Memory B cell (primary cell): Measurements from ENCODE around the gene TCEA2.

ENCODE experiments used
- ATAC-seq: fragments of 150-1000 bp; cut with Tn5 transposase; 2 replicates; pipeline ENCODE4 v1.10.0; 2021; ENCODE audit warnings: low read depth, mild to moderate bottlenecking, moderate library complexity
- DNase-seq, 2 donors: peaks; one replicate each; pipeline ENCODE4 v3.0.0; 2022; ENCODE audit warnings: low spot score in 2 of 2
- H3K27ac Mint-ChIP-seq: one replicate; pipeline ENCODE4 v1.8.0; 2022; ENCODE audit warnings: mild to moderate bottlenecking, moderate library complexity, mixed read lengths
- H3K27me3 Mint-ChIP-seq: one replicate; pipeline ENCODE4 v1.8.0; 2022; ENCODE audit warnings: mixed read lengths
- H3K36me3 Mint-ChIP-seq: one replicate; pipeline ENCODE4 v1.8.0; 2022; ENCODE audit warnings: mild to moderate bottlenecking, mixed read lengths
- H3K4me1 Mint-ChIP-seq: one replicate; pipeline ENCODE4 v1.8.0; 2022; ENCODE audit warnings: mixed read lengths
- H3K4me3 Mint-ChIP-seq: one replicate; pipeline ENCODE4 v1.8.0; 2022; ENCODE audit warnings: mild to moderate bottlenecking, moderate library complexity, mixed read lengths
- H3K9me3 Mint-ChIP-seq: one replicate; pipeline ENCODE4 v1.8.0; 2022; ENCODE audit warnings: mixed read lengths

Gene TCEA2

DNA sequence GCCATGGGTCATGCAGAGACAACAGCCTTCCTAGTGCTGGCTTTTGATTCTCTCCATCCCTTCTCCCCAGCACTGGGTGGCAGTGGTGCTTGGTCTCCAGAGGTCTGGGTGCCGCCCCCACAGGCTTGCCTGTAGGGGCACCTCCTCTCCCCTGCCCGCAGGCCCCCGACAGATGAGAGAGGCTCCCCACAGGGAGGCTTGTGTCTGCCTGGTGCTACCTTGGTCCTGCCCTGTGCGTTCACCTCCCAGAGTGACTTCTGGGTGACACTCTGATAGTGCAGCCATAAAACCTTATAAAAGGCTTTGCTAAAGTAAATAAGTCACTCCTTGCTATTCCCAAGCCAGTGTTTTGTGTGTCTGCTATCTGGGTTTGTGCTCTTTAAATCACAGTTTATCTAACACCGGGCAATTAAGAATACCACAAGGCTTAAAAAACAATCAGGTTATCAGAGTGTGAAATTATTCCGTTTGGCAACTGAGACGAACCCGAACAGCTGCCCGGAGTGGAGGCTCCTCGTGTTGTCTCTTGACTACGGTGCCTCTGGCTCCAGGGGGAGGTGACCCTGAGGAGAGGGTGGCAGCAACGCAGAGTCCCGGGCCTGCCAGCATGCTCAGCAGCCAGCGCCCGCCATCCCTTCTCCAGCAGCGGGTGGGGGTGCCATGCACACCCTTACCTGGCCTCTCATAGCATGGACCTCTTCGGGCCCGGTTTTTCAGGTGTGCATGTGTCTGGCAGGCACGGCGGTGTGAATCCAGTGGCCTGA lies 32.4 kb upstream of the TCEA2 start:
- Mint-ChIP-seq H3K27ac (no peak overlapping the region), H3K4me3 (no peak overlapping the region), H3K27me3 (no peaks in the 10 kb centered on the region), H3K9me3 (no peaks in the 10 kb centered on the region), H3K4me1 (no peaks in the 10 kb centered on the region), H3K36me3 (peaks cover 24% of the 10 kb centered on the region)
- ATAC-seq (no peak), DNase-seq (no peak)

DNA sequence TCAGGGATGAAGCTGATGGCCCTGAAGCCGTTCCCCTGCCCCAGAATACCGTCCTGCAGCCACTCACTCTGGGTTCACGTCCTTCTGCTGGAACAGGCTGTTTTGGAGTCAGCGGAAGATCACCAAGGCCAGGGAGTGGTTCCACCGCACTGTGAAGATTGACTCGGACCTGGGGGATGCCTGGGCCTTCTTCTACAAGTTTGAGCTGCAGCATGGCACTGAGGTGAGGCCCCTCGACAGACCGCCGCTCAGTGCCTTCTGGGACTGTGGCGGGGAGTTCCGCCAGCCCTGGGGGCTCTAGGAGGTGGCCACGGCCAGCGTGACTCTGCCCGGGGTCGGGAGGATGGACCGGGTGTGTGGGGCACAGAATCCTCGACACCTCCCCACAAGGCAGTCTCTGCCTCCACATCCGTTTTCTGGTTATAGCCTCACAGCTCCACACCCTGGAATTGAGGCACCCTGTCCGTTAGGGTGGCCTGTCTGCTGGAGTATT lies 31.1 kb upstream of the TCEA2 start:
- Mint-ChIP-seq H3K4me3 (no peak overlapping the region), H3K9me3 (no peaks in the 10 kb centered on the region), H3K4me1 (no peaks in the 10 kb centered on the region), H3K27me3 (no peaks in the 10 kb centered on the region), H3K36me3 (peaks cover 20% of the 10 kb centered on the region), H3K27ac (no peak overlapping the region)
- no peak for DNase-seq
- ATAC-seq, result no peak

GRCh38 chr20:64032706-64033624 lies 30.0 kb upstream of the TCEA2 start:
- no peak for DNase-seq
- H3K27ac Mint-ChIP-seq, result no peak overlapping the region
- H3K36me3 Mint-ChIP-seq, result peaks cover 15% of the 10 kb centered on the region
- no peaks in the 10 kb centered on the region for H3K27me3 Mint-ChIP-seq
- H3K4me3 Mint-ChIP-seq, result no peak overlapping the region
- no peak for ATAC-seq
- no peaks in the 10 kb centered on the region for H3K9me3 Mint-ChIP-seq
- H3K4me1 Mint-ChIP-seq, result peaks cover 2% of the 10 kb centered on the region

DNA sequence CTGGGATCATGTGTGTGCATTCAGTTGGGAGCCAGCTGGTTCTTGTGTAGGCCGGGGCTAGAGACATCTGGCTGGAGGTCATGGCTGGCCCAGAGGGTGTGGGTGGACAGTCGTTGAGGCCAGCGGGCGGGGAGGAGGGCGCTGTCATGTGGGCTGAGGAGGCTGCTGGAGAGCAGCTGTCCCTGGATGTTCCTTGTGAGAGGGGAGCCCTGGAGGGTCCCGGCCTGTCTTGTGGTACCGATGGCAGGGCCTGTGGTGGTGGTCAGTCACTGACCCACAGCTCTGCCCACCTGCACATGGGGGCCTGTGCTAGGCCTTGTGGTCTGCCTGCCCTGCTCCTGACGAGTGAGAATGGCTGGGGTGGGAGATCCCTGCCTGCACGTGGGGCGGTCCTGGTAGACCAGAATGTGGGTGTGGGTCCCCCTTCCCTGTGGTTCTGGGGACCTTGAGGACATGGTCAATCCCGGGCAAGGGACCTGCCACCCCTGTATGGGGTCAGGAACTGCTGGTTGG lies 29.0 kb upstream of the TCEA2 start:
- H3K36me3 Mint-ChIP-seq, result peaks cover 14% of the 10 kb centered on the region
- H3K4me3 Mint-ChIP-seq, result no peak overlapping the region
- no peak for DNase-seq
- no peak for ATAC-seq
- H3K4me1 Mint-ChIP-seq, result peaks cover 2% of the 10 kb centered on the region
- H3K9me3 Mint-ChIP-seq, result no peaks in the 10 kb centered on the region
- no peak overlapping the region for H3K27ac Mint-ChIP-seq
- no peaks in the 10 kb centered on the region for H3K27me3 Mint-ChIP-seq

DNA sequence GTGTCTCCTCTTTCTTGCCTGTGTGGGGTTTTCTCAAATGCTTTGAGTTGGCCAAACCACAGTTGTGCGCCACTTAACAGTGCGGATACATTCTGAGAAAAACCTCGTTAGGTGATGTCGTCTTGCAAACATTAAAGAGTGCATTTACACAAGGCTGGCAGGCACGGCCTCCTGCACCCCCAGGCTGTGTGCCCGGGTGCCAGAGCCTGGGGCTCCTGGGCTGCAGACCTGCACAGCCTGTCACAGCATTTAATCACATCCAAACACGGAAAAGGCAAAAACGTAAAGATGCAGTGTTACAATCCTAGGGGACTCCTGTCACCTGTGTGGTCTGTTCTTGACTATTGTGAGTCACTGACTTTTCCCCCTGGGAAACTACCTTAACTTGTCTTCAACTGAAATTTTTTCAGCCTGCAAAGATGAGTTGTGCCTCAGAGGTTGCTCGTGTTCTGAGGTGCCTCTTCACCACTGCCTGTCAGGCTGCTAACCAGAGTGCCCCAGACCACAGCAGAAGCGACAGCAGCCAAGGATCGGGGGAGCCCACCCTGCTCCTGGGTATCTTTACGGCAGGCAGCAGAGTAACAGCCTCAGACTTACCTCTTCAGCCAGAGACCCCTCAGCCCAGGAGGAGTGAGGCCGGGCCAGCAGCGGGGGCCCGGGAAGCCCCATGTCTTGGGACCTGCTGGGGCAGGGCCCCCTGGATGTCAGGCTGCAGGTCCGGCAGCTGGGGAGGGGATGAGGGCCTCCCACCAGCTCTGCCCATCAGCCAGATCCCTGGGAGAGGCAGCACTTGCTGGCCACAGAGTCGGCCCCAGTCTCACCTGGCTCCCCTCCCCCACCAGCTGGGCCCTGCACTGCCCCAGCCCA lies 27.7 kb upstream of the TCEA2 start:
- peaks cover 2% of the 10 kb centered on the region for H3K4me1 Mint-ChIP-seq
- ATAC-seq (no peak), DNase-seq (no peak)
- peaks cover 9% of the 10 kb centered on the region for H3K36me3 Mint-ChIP-seq
- no peak overlapping the region for H3K27ac Mint-ChIP-seq
- H3K27me3 Mint-ChIP-seq, result no peaks in the 10 kb centered on the region
- H3K4me3 Mint-ChIP-seq, result no peak overlapping the region
- H3K9me3 Mint-ChIP-seq, result no peaks in the 10 kb centered on the region

GRCh38 chr20:64035933-64036345 lies 27.1 kb upstream of the TCEA2 start, which contains the start of gene C20orf204:
Gene C20orf204 (plus strand): TSS chr20:64036182. CDS start chr20:64036324, 142 bp downstream.
- H3K4me1 Mint-ChIP-seq, result peaks cover 2% of the 10 kb centered on the region
- no peaks in the 10 kb centered on the region for H3K27me3 Mint-ChIP-seq
- H3K9me3 Mint-ChIP-seq, result no peaks in the 10 kb centered on the region
- H3K4me3 Mint-ChIP-seq, result no peak within 1 kb of the TSS
- peaks cover 5% of the 10 kb centered on the region for H3K36me3 Mint-ChIP-seq
- ATAC-seq (no peak), DNase-seq (no peak)
- no peak within 1 kb of the TSS for H3K27ac Mint-ChIP-seq

- H3K4me3 Mint-ChIP-seq, result no peak overlapping the region
- no peaks in the 10 kb centered on the region for H3K9me3 Mint-ChIP-seq
- H3K4me1 Mint-ChIP-seq, result peaks cover 2% of the 10 kb centered on the region
- DNase-seq, result no peak
- no peaks in the 10 kb centered on the region for H3K27me3 Mint-ChIP-seq
- peaks cover 2% of the 10 kb centered on the region for H3K36me3 Mint-ChIP-seq
- ATAC-seq, result no peak
- no peak overlapping the region for H3K27ac Mint-ChIP-seq
These were observed 26.4 kb upstream of the TCEA2 start for GRCh38 chr20:64036346-64037198.

DNA sequence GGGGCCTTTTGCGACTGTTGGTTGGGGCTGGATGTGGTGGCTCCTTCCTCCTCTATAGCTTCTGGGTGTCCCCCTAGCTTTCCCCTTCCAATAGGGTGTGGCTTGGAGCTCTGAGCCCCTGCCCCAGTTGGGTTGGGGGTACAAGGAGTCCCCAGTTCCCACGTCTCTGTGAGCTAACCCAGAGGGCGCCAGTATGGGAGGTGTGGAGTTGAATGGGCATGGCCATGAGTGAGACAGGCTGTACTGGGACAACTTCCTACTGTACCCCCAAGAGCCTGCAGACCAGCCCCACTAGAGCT lies 25.9 kb upstream of the TCEA2 start:
- peaks cover 2% of the 10 kb centered on the region for H3K36me3 Mint-ChIP-seq
- no peak overlapping the region for H3K4me3 Mint-ChIP-seq
- H3K27me3 Mint-ChIP-seq, result no peaks in the 10 kb centered on the region
- DNase-seq (no peak), ATAC-seq (no peak)
- H3K27ac Mint-ChIP-seq, result no peak overlapping the region
- peaks cover 4% of the 10 kb centered on the region for H3K4me1 Mint-ChIP-seq
- H3K9me3 Mint-ChIP-seq, result no peaks in the 10 kb centered on the region

DNA sequence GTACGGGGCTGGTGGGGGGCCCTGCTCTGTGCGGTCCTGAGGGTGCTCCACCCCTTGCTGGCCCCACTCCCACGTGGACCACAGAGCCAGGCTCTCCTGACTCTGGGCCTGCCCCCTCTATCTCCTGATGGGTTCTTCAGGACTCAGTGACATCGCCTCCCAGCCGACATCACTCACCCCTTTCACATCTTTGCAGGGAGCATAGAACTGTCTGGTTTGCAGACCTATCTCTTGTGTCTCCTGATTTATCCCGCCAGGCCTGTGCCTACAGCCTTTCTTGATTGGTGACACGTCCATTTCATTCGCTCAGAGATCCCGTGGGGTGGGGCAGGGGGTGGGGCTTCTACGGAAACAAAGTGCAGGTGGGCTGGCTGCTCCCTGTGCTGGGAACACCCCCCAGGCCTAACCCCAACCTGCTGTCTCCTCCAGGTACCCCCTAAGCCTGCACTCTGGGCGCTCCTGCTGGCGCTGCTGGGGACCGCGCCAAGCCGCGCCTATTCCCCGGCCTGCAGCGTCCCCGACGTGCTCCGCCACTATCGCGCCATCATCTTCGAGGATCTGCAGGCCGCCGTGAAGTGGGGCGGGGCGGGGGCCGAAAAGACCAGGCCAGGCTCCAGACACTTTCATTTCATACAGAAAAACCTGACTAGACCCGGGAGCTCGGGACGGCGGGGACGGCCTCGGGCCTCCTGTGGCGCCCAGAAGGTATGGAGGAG lies 25.3 kb upstream of the TCEA2 start:
- H3K27me3 Mint-ChIP-seq, result no peaks in the 10 kb centered on the region
- DNase-seq (peak in 1 of 2 donors; percentile 39), ATAC-seq (no peak)
- no peak overlapping the region for H3K27ac Mint-ChIP-seq
- peaks cover under 1% of the 10 kb centered on the region for H3K36me3 Mint-ChIP-seq
- H3K9me3 Mint-ChIP-seq, result no peaks in the 10 kb centered on the region
- H3K4me3 Mint-ChIP-seq, result peak overlapping the region; percentile 68
- peaks cover 5% of the 10 kb centered on the region for H3K4me1 Mint-ChIP-seq

DNA sequence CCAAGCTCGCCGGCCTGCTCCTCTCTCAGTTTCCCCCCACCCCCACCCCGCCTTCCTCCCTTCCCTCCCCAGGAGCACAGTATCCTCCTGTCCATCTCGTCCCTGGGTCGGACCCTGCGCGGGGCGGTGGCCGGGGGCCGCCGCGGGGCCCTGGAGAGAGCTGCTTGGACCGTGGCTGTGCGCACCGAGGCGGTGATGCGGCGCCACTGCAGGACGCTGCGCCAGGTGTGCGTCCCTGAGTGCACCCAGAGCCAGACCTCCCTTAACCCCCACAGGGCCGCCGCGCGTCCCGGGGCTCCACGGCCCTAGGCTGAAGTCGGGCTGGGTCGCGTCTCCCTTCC lies 24.8 kb upstream of the TCEA2 start:
- Mint-ChIP-seq H3K4me3 (peak overlapping the region; percentile 79), H3K27ac (no peak overlapping the region), H3K36me3 (no peaks in the 10 kb centered on the region), H3K4me1 (peaks cover 5% of the 10 kb centered on the region), H3K27me3 (no peaks in the 10 kb centered on the region), H3K9me3 (no peaks in the 10 kb centered on the region)
- DNase-seq, result no peak
- peak; percentile 31 for ATAC-seq

GRCh38 chr20:64038565-64039292 lies 24.3 kb upstream of the TCEA2 start:
- Mint-ChIP-seq H3K4me1 (peaks cover 5% of the 10 kb centered on the region), H3K36me3 (no peaks in the 10 kb centered on the region), H3K9me3 (no peaks in the 10 kb centered on the region), H3K27ac (no peak overlapping the region), H3K27me3 (no peaks in the 10 kb centered on the region), H3K4me3 (peak overlapping the region; percentile 79)
- ATAC-seq (peak; percentile 81), DNase-seq (peak; percentile 73 to 80)
